BLaER1 (cell line): ENCODE results near the gene WBP2.
A peak's percentile ranks its signal among the peaks of the same experiment; 100 is the strongest.

Experiments used
- H3K27ac ChIP-seq: shearing (Covaris generic); formaldehyde crosslinking; 2 replicates; pipeline ENCODE4 v1.8.1; 2022
- H3K27me3 ChIP-seq: shearing (Covaris generic); formaldehyde crosslinking; 2 replicates; pipeline ENCODE4 v1.8.1; 2022
- H3K36me3 ChIP-seq: shearing (Covaris generic); formaldehyde crosslinking; 2 replicates; pipeline ENCODE4 v1.8.1; 2022
- H3K4me1 ChIP-seq: shearing (Covaris generic); formaldehyde crosslinking; 2 replicates; pipeline ENCODE4 v1.8.1; 2022
- H3K4me2 ChIP-seq: shearing (Covaris generic); formaldehyde crosslinking; 2 replicates; pipeline ENCODE4 v1.8.1; 2022
- H3K4me3 ChIP-seq: shearing (Covaris generic); formaldehyde crosslinking; 2 replicates; pipeline ENCODE4 v1.8.1; 2022
- H3K9ac ChIP-seq: shearing (Covaris generic); formaldehyde crosslinking; 2 replicates; pipeline ENCODE4 v1.8.1; 2022
- H3K9me3 ChIP-seq: shearing (Covaris generic); formaldehyde crosslinking; 2 replicates; pipeline ENCODE4 v1.8.1; 2022
- H4K20me1 ChIP-seq: shearing (Covaris generic); formaldehyde crosslinking; 2 replicates; pipeline ENCODE4 v1.8.1; 2022
- Cebpa-rat ChIP-seq: shearing (Covaris generic); IDR thresholded peaks from 2 replicates; pipeline ENCODE4 v1.8.1; 2022

Gene WBP2

GRCh38 chr17:75855310-75856061 lies at the start of gene WBP2:
Gene WBP2, minus strand, starts transcription at chr17:75855335. Its CDS starts 38 bp downstream, at chr17:75855297.
- Histone ChIP-seq H3K4me3 (peak within 1 kb of the TSS; percentile 88), H3K36me3 (peaks cover 25% of the 10 kb centered on the region)
- 0 out of 2 replicates have a peak, but pooled peaks have one; percentile 8 for TF ChIP-seq Cebpa-rat

GRCh38 chr17:75902406-75902805 lies 47.3 kb upstream of the WBP2 start:
- Histone ChIP-seq H3K27me3 (no peaks in the 10 kb centered on the region), H3K9ac (no peak overlapping the region), H3K4me3 (no peak overlapping the region), H4K20me1 (no peaks in the 10 kb centered on the region; the same call in 1 of the 2 replicates), H3K4me2 (no peak overlapping the region), H3K9me3 (no peaks in the 10 kb centered on the region), H3K27ac (no peak overlapping the region), H3K36me3 (peaks cover 53% of the 10 kb centered on the region), H3K4me1 (peaks cover 41% of the 10 kb centered on the region)
- TF ChIP-seq Cebpa-rat, result no peak

More at GRCh38 chr17:75855310-75856061, at the start of gene WBP2:
- peak within 1 kb of the TSS; percentile 98 for H3K9ac ChIP-seq
- peaks cover 13% of the 10 kb centered on the region; the same call in 1 of the 2 replicates for H4K20me1 ChIP-seq
- peak within 1 kb of the TSS; percentile 97 for H3K27ac ChIP-seq
- peaks cover 45% of the 10 kb centered on the region for H3K4me1 ChIP-seq
- no peaks in the 10 kb centered on the region for H3K27me3 ChIP-seq
- H3K4me2 ChIP-seq, result peak within 1 kb of the TSS; percentile 95
- H3K9me3 ChIP-seq, result no peaks in the 10 kb centered on the region

GRCh38 chr17:75901727-75902126 lies 46.6 kb upstream of the WBP2 start:
- no peaks in the 10 kb centered on the region for H3K27me3 ChIP-seq
- H3K9ac ChIP-seq, result no peak overlapping the region
- H3K4me3 ChIP-seq, result no peak overlapping the region
- H4K20me1 ChIP-seq, result no peaks in the 10 kb centered on the region; the same call in 1 of the 2 replicates
- no peak overlapping the region for H3K27ac ChIP-seq
- TF ChIP-seq Cebpa-rat, result no peak
- H3K4me1 ChIP-seq, result peaks cover 46% of the 10 kb centered on the region
- H3K4me2 ChIP-seq, result no peak overlapping the region
- H3K9me3 ChIP-seq, result no peaks in the 10 kb centered on the region
- H3K36me3 ChIP-seq, result peaks cover 53% of the 10 kb centered on the region

GRCh38 chr17:75900691-75901533 lies 45.8 kb upstream of the WBP2 start:
- H3K4me1 ChIP-seq, result peaks cover 39% of the 10 kb centered on the region

GRCh38 chr17:75899767-75900468 lies 44.8 kb upstream of the WBP2 start:
- Histone ChIP-seq H3K36me3 (peaks cover 53% of the 10 kb centered on the region), H3K27ac (no peak overlapping the region), H3K27me3 (no peaks in the 10 kb centered on the region), H3K4me3 (no peak overlapping the region), H3K4me2 (no peak overlapping the region), H4K20me1 (peaks cover 2% of the 10 kb centered on the region; the same call in 1 of the 2 replicates), H3K9me3 (no peaks in the 10 kb centered on the region), H3K4me1 (peaks cover 40% of the 10 kb centered on the region), H3K9ac (no peak overlapping the region)
- no peak for TF ChIP-seq Cebpa-rat

More at GRCh38 chr17:75900691-75901533, 45.8 kb upstream of the WBP2 start:
- H3K36me3 ChIP-seq, result peaks cover 53% of the 10 kb centered on the region
- H4K20me1 ChIP-seq, result no peaks in the 10 kb centered on the region; the same call in 1 of the 2 replicates
- no peak overlapping the region for H3K4me2 ChIP-seq
- H3K4me3 ChIP-seq, result no peak overlapping the region
- no peaks in the 10 kb centered on the region for H3K9me3 ChIP-seq
- no peak for TF ChIP-seq Cebpa-rat
- no peak overlapping the region for H3K9ac ChIP-seq
- H3K27ac ChIP-seq, result no peak overlapping the region
- no peaks in the 10 kb centered on the region for H3K27me3 ChIP-seq

GRCh38 chr17:75899353-75899752 lies 44.2 kb upstream of the WBP2 start:
- H3K36me3 ChIP-seq, result peaks cover 53% of the 10 kb centered on the region
- peaks cover 46% of the 10 kb centered on the region for H3K4me1 ChIP-seq
- H3K9me3 ChIP-seq, result no peaks in the 10 kb centered on the region
- TF ChIP-seq Cebpa-rat, result no peak
- H4K20me1 ChIP-seq, result peaks cover 8% of the 10 kb centered on the region; the same call in 1 of the 2 replicates
- no peak overlapping the region for H3K27ac ChIP-seq
- H3K4me3 ChIP-seq, result no peak overlapping the region
- H3K4me2 ChIP-seq, result no peak overlapping the region
- H3K27me3 ChIP-seq, result no peaks in the 10 kb centered on the region
- H3K9ac ChIP-seq, result no peak overlapping the region

- H3K4me2 ChIP-seq, result no peak overlapping the region
- TF ChIP-seq Cebpa-rat, result no peak
- no peak overlapping the region for H3K9ac ChIP-seq
- no peaks in the 10 kb centered on the region for H3K9me3 ChIP-seq
- no peak overlapping the region for H3K27ac ChIP-seq
- H3K4me3 ChIP-seq, result no peak overlapping the region
- peaks cover 13% of the 10 kb centered on the region for H4K20me1 ChIP-seq
- no peaks in the 10 kb centered on the region for H3K27me3 ChIP-seq
- peaks cover 53% of the 10 kb centered on the region for H3K36me3 ChIP-seq
- H3K4me1 ChIP-seq, result peaks cover 47% of the 10 kb centered on the region
Observed at GRCh38 chr17:75898791-75899190, 43.7 kb upstream of the WBP2 start.

GRCh38 chr17:75898065-75898464 lies 42.9 kb upstream of the WBP2 start:
- Histone ChIP-seq H3K4me1 (peaks cover 47% of the 10 kb centered on the region), H3K9ac (no peak overlapping the region), H4K20me1 (peaks cover 20% of the 10 kb centered on the region), H3K27ac (no peak overlapping the region), H3K4me2 (peak overlapping the region; percentile 98), H3K9me3 (no peaks in the 10 kb centered on the region), H3K36me3 (peaks cover 53% of the 10 kb centered on the region), H3K4me3 (no peak overlapping the region), H3K27me3 (no peaks in the 10 kb centered on the region)
- TF ChIP-seq Cebpa-rat, result no peak
